MM.1S (cell line): ENCODE data around the gene STX16.

Experiments used
- DNase-seq: peaks from one replicate; pipeline ENCODE4 v3.0.0-alpha.2; 2015
- H2AFZ ChIP-seq: fragments of 300-600 bp; sonication (generic); 2 replicates; pipeline ENCODE4 v1.6.0; 2016; ENCODE audit warnings: antibody characterized with exemption, low read length
- H3F3A ChIP-seq: fragments of 300-600 bp; sonication (generic); 2 replicates; pipeline ENCODE4 v1.6.1; 2016; ENCODE audit warnings: mild to moderate bottlenecking, antibody characterized with exemption, low read length, moderate library complexity, mixed read lengths; ENCODE audit not compliant: insufficient read depth
- H3K27ac ChIP-seq: fragments of 300-600 bp; sonication (generic); 2 replicates; pipeline ENCODE4 v1.5.1; 2016; ENCODE audit warnings: mild to moderate bottlenecking, low read length
- H3K27me3 ChIP-seq: fragments of 300-600 bp; sonication (generic); replicated peaks from 2 replicates; pipeline ENCODE4 v1.6.0; 2016; ENCODE audit warnings: low read length; ENCODE audit not compliant: insufficient read depth
- H3K36me3 ChIP-seq: fragments of 300-600 bp; sonication (generic); replicated peaks from 2 replicates; pipeline ENCODE4 v1.6.1; 2016; ENCODE audit warnings: mild to moderate bottlenecking, low read length, mixed read lengths; ENCODE audit not compliant: insufficient read depth
- H3K4me1 ChIP-seq: fragments of 300-600 bp; sonication (generic); 2 replicates; pipeline ENCODE4 v1.6.1; 2016; ENCODE audit warnings: low read length, mixed read lengths
- H3K4me2 ChIP-seq: fragments of 300-600 bp; sonication (generic); 2 replicates; pipeline ENCODE4 v1.6.0; 2016; ENCODE audit warnings: low read depth, low read length
- H3K4me3 ChIP-seq: fragments of 300-600 bp; sonication (generic); 2 replicates; pipeline ENCODE4 v1.5.1; 2016; ENCODE audit warnings: low read length, mixed read lengths
- H3K79me2 ChIP-seq: fragments of 300-600 bp; sonication (generic); 2 replicates; pipeline ENCODE4 v1.6.1; 2016; ENCODE audit warnings: mixed run types, low read length, mixed read lengths
- H3K9ac ChIP-seq: fragments of 300-600 bp; sonication (generic); 2 replicates; pipeline ENCODE4 v1.6.1; 2016; ENCODE audit warnings: low read length, mixed read lengths
- H3K9me2 ChIP-seq: fragments of 300-600 bp; sonication (generic); replicated peaks from 2 replicates; pipeline ENCODE4 v1.6.1; 2016; ENCODE audit warnings: mild to moderate bottlenecking, low read length, mixed read lengths; ENCODE audit not compliant: insufficient read depth
- H3K9me3 ChIP-seq: fragments of 300-600 bp; sonication (generic); replicated peaks from 2 replicates; pipeline ENCODE4 v1.6.1; 2016; ENCODE audit warnings: mild to moderate bottlenecking, low read length, mixed read lengths; ENCODE audit not compliant: insufficient read depth
- H4K20me1 ChIP-seq: fragments of 300-600 bp; sonication (generic); 2 replicates; pipeline ENCODE4 v1.6.1; 2016; ENCODE audit warnings: mild to moderate bottlenecking, low read length, moderate library complexity, mixed read lengths; ENCODE audit not compliant: insufficient read depth
- CTCF ChIP-seq: fragments of 300-600 bp; sonication (generic); IDR thresholded peaks from 2 replicates; pipeline ENCODE4 v1.5.1; 2016; ENCODE audit warnings: antibody characterized with exemption, low read length, mixed read lengths
- EZH2 ChIP-seq: fragments of 300-600 bp; sonication (generic); optimal IDR thresholded peaks from 2 replicates; pipeline ENCODE3; 2017; ENCODE audit warnings: low read depth, mild to moderate bottlenecking, antibody characterized with exemption, low read length, mixed read lengths
- EZH2phosphoT487 ChIP-seq: fragments of 300-600 bp; sonication (generic); IDR thresholded peaks from 2 replicates; pipeline ENCODE4 v1.6.1; 2018; ENCODE audit warnings: antibody characterized with exemption, low read length

Gene STX16

GRCh38 chr20:58638467-58639181 is 12.5 kb upstream of the STX16 start:
- no peaks in the 10 kb centered on the region for H3K9me3 ChIP-seq
- no peaks in the 10 kb centered on the region for H4K20me1 ChIP-seq
- no peaks in the 10 kb centered on the region for H3K4me1 ChIP-seq
- DNase-seq: no peak
- no peaks in the 10 kb centered on the region for H3K79me2 ChIP-seq
- no peak for TF ChIP-seq EZH2phosphoT487
- no peak for TF ChIP-seq CTCF
- no peak for TF ChIP-seq EZH2
- no peak overlapping the region for H3K9ac ChIP-seq
- H3K4me3 ChIP-seq: no peak overlapping the region
- no peak overlapping the region for H3K4me2 ChIP-seq
- no peaks in the 10 kb centered on the region for H3K9me2 ChIP-seq
- peaks cover 94% of the 10 kb centered on the region for H3K27me3 ChIP-seq
- H3F3A ChIP-seq: no peaks in the 10 kb centered on the region
- no peak overlapping the region for H3K27ac ChIP-seq
- no peaks in the 10 kb centered on the region for H3K36me3 ChIP-seq
- no peak overlapping the region for H2AFZ ChIP-seq

- H3K9me2 ChIP-seq: no peaks in the 10 kb centered on the region
- TF ChIP-seq EZH2 (no peak), EZH2phosphoT487 (no peak), CTCF (no peak)
- no peaks in the 10 kb centered on the region for H4K20me1 ChIP-seq
- no peak overlapping the region for H2AFZ ChIP-seq
- H3K36me3 ChIP-seq: no peaks in the 10 kb centered on the region
- H3K9me3 ChIP-seq: no peaks in the 10 kb centered on the region
- DNase-seq: no peak
- H3F3A ChIP-seq: no peaks in the 10 kb centered on the region
- H3K27ac ChIP-seq: no peak overlapping the region
- H3K9ac ChIP-seq: no peak overlapping the region
- H3K27me3 ChIP-seq: peaks cover 89% of the 10 kb centered on the region
- H3K4me1 ChIP-seq: no peaks in the 10 kb centered on the region
- H3K4me3 ChIP-seq: no peak overlapping the region
- H3K79me2 ChIP-seq: no peaks in the 10 kb centered on the region
- no peak overlapping the region for H3K4me2 ChIP-seq
These were observed 11.6 kb upstream of the STX16 start for GRCh38 chr20:58639182-58640146.

- H3F3A ChIP-seq: no peaks in the 10 kb centered on the region
- DNase-seq: no peak
- no peaks in the 10 kb centered on the region for H3K9me2 ChIP-seq
- H3K9ac ChIP-seq: no peak overlapping the region
- H2AFZ ChIP-seq: no peak overlapping the region
- no peak overlapping the region for H3K27ac ChIP-seq
- no peaks in the 10 kb centered on the region for H3K9me3 ChIP-seq
- no peaks in the 10 kb centered on the region for H3K79me2 ChIP-seq
- TF ChIP-seq EZH2phosphoT487: no peak
- no peak for TF ChIP-seq EZH2
- TF ChIP-seq CTCF: no peak
- H3K36me3 ChIP-seq: no peaks in the 10 kb centered on the region
- H3K4me2 ChIP-seq: no peak overlapping the region
- H4K20me1 ChIP-seq: no peaks in the 10 kb centered on the region
- H3K4me1 ChIP-seq: no peaks in the 10 kb centered on the region
- peaks cover 79% of the 10 kb centered on the region for H3K27me3 ChIP-seq
- no peak overlapping the region for H3K4me3 ChIP-seq
These were observed 10.6 kb upstream of the STX16 start for GRCh38 chr20:58640446-58640845.
